ENCODE results near the gene FBN1.

- no peak for TF ChIP-seq POLR2A (IDR thresholded peaks at IDR 0.05)
- no peak for TF ChIP-seq CTCF (IDR thresholded peaks at IDR 0.05)
- TF ChIP-seq EP300 (IDR thresholded peaks at IDR 0.05; ENCODE audit: low read depth) = no peak
These were observed 87.3 kb downstream of the FBN1 start for GRCh38 chr15:48558226-48558625.
